SK-N-SH treated with all-trans-retinoic acid at 6 μM for 48 hours (cell line): ENCODE data around the gene PTPN1.

Experiments
- ATAC-seq: fragments of 200-7000 bp; cut with Tn5 transposase; 3 replicates; pipeline ENCODE4 v1.9.1; 2020; ENCODE audit warnings: mild to moderate bottlenecking, moderate library complexity
- CREB5 ChIP-seq: fragments of 250-450 bp; sonication (Bioruptor Pico); IDR thresholded peaks from 2 replicates; pipeline ENCODE4 v1.5.1; 2020; ENCODE audit warnings: low read depth, mild to moderate bottlenecking, moderate library complexity
- CSDC2 ChIP-seq: fragments of 250-450 bp; sonication (Bioruptor Pico); IDR thresholded peaks from 2 replicates; pipeline ENCODE4 v1.5.0; 2020; ENCODE audit warnings: mild to moderate bottlenecking, moderate library complexity
- ESRRG ChIP-seq: fragments of 250-450 bp; sonication (Bioruptor Pico); IDR thresholded peaks from 2 replicates; pipeline ENCODE4 v1.6.1; 2021; ENCODE audit warnings: mild to moderate bottlenecking
- ISL1 ChIP-seq: fragments of 250-450 bp; sonication (Bioruptor Pico); IDR thresholded peaks from 2 replicates; pipeline ENCODE4 v2.1.2; 2022; ENCODE audit warnings: mild to moderate bottlenecking, moderate library complexity
- PATZ1 ChIP-seq: fragments of 250-450 bp; sonication (Bioruptor Pico); IDR thresholded peaks from 2 replicates; pipeline ENCODE4 v1.8.0; 2020; ENCODE audit warnings: mild to moderate bottlenecking, moderate library complexity, borderline replicate concordance
- POU6F1 ChIP-seq: fragments of 250-450 bp; sonication (Bioruptor Pico); IDR thresholded peaks from 2 replicates; pipeline ENCODE4 v1.8.0; 2021; ENCODE audit warnings: low read depth, mild to moderate bottlenecking, moderate library complexity, borderline replicate concordance
- PPARA ChIP-seq: fragments of 250-450 bp; sonication (Bioruptor Pico); IDR thresholded peaks from 2 replicates; pipeline ENCODE4 v1.5.0; 2020; ENCODE audit warnings: mild to moderate bottlenecking, borderline replicate concordance
- RARB ChIP-seq: fragments of 250-450 bp; sonication (Bioruptor Pico); IDR thresholded peaks from 2 replicates; pipeline ENCODE4 v1.8.0; 2021; ENCODE audit warnings: mild to moderate bottlenecking, moderate library complexity
- SNAI2 ChIP-seq: fragments of 250-450 bp; sonication (Bioruptor Pico); IDR thresholded peaks from 2 replicates; pipeline ENCODE4 v1.5.0; 2020; ENCODE audit warnings: mild to moderate bottlenecking, moderate library complexity
- TCF4 ChIP-seq: fragments of 250-450 bp; sonication (Bioruptor Pico); IDR thresholded peaks from 2 replicates; pipeline ENCODE4 v1.8.0; 2021; ENCODE audit warnings: mild to moderate bottlenecking, moderate library complexity, borderline replicate concordance
- TOX ChIP-seq: fragments of 250-450 bp; sonication (Bioruptor Pico); IDR thresholded peaks from 2 replicates; pipeline ENCODE4 v1.8.0; 2021; ENCODE audit warnings: mild to moderate bottlenecking, moderate library complexity, borderline replicate concordance
- ZC3H10 ChIP-seq: fragments of 250-450 bp; sonication (Bioruptor Pico); IDR thresholded peaks from 2 replicates; pipeline ENCODE4 v1.5.1; 2021; ENCODE audit warnings: mild to moderate bottlenecking, moderate library complexity
- ZFP30 ChIP-seq: fragments of 450-650 bp; formaldehyde crosslinking; IDR thresholded peaks from 2 replicates; pipeline ENCODE4 v1.5.0; 2022; ENCODE audit warnings: mild to moderate bottlenecking, moderate library complexity
- ZNF8 ChIP-seq: fragments of 450-650 bp; formaldehyde crosslinking; IDR thresholded peaks from 2 replicates; pipeline ENCODE4 v1.5.0; 2020; ENCODE audit warnings: mild to moderate bottlenecking, moderate library complexity
- TF ChIP-seq, protein P1 (sequence below): fragments of 250-450 bp; sonication (Bioruptor Pico); IDR thresholded peaks from 2 replicates; pipeline ENCODE4 v1.5.1; 2021; ENCODE audit warnings: mild to moderate bottlenecking, moderate library complexity
- TF ChIP-seq, protein P2 (sequence below): fragments of 250-450 bp; sonication (Bioruptor Pico); IDR thresholded peaks from 2 replicates; pipeline ENCODE4 v1.5.0; 2020; ENCODE audit warnings: mild to moderate bottlenecking, moderate library complexity

The PTPN1 gene

GRCh38 chr20:50513169-50514034 lies 3.2 kb downstream of the PTPN1 start:
- no peak for ATAC-seq
- peak; percentile 19; the same call in 1 of the 2 replicates for TF ChIP-seq ISL1 (CRISPR knock-in tag)
- TF ChIP-seq TOX (CRISPR knock-in tag), result no peak

GRCh38 chr20:50514035-50514337 lies 3.8 kb downstream of the PTPN1 start:
- ATAC-seq, result no peak
- TF ChIP-seq RARB (CRISPR knock-in tag), result no peak
- no peak for TF ChIP-seq CSDC2
- TF ChIP-seq CREB5 (CRISPR knock-in tag), result no peak
- no peak for TF ChIP-seq TCF4 (CRISPR knock-in tag)
- TF ChIP-seq, protein P1, sequence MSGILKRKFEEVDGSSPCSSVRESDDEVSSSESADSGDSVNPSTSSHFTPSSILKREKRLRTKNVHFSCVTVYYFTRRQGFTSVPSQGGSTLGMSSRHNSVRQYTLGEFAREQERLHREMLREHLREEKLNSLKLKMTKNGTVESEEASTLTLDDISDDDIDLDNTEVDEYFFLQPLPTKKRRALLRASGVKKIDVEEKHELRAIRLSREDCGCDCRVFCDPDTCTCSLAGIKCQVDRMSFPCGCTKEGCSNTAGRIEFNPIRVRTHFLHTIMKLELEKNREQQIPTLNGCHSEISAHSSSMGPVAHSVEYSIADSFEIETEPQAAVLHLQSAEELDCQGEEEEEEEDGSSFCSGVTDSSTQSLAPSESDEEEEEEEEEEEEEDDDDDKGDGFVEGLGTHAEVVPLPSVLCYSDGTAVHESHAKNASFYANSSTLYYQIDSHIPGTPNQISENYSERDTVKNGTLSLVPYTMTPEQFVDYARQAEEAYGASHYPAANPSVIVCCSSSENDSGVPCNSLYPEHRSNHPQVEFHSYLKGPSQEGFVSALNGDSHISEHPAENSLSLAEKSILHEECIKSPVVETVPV, result no peak
- TF ChIP-seq, all 23 proteins: peak for 0

DNA sequence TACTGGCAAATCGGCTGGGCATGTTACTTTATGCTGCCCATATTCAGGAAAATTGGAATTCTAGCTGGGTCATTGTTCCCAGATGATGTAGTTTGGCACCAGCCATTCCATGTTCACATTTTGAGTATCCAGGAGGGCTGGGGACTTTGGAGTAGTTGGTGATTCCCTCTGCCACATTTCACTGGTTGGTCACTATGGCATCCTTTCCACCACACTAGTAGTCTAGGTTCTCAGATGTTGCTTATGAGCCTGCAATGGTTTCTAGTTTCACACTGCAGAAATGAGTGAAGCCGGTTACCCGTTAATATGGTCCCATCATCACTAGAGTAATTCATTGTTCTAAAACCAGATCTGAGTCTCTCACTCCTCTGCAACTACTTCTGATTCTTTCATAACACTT lies 4.6 kb downstream of the PTPN1 start:
- TF ChIP-seq CREB5 (CRISPR knock-in tag), result no peak
- no peak for TF ChIP-seq ZNF8
- no peak for TF ChIP-seq PPARA (CRISPR knock-in tag)
- TF ChIP-seq ZFP30 (CRISPR knock-in tag), result no peak
- TF ChIP-seq SNAI2 (CRISPR knock-in tag), result no peak
- TF ChIP-seq, all 23 proteins: peak for 0
- no peak for ATAC-seq

GRCh38 chr20:50515471-50516106 lies 5.4 kb downstream of the PTPN1 start:
- TF ChIP-seq ISL1 (CRISPR knock-in tag) (no peak), CREB5 (CRISPR knock-in tag) (no peak), ESRRG (no peak), ZC3H10 (no peak), PPARA (CRISPR knock-in tag) (no peak), RARB (CRISPR knock-in tag) (no peak), POU6F1 (CRISPR knock-in tag) (no peak), SNAI2 (CRISPR knock-in tag) (no peak), PATZ1 (CRISPR knock-in tag) (no peak)
- TF ChIP-seq, protein P2, sequence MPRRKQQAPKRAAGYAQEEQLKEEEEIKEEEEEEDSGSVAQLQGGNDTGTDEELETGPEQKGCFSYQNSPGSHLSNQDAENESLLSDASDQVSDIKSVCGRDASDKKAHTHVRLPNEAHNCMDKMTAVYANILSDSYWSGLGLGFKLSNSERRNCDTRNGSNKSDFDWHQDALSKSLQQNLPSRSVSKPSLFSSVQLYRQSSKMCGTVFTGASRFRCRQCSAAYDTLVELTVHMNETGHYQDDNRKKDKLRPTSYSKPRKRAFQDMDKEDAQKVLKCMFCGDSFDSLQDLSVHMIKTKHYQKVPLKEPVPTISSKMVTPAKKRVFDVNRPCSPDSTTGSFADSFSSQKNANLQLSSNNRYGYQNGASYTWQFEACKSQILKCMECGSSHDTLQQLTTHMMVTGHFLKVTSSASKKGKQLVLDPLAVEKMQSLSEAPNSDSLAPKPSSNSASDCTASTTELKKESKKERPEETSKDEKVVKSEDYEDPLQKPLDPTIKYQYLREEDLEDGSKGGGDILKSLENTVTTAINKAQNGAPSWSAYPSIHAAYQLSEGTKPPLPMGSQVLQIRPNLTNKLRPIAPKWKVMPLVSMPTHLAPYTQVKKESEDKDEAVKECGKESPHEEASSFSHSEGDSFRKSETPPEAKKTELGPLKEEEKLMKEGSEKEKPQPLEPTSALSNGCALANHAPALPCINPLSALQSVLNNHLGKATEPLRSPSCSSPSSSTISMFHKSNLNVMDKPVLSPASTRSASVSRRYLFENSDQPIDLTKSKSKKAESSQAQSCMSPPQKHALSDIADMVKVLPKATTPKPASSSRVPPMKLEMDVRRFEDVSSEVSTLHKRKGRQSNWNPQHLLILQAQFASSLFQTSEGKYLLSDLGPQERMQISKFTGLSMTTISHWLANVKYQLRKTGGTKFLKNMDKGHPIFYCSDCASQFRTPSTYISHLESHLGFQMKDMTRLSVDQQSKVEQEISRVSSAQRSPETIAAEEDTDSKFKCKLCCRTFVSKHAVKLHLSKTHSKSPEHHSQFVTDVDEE (CRISPR knock-in tag), result no peak
- TF ChIP-seq, all 23 proteins: peak for 0
- ATAC-seq, result no peak
